ENCODE measurements around the gene SPCS2. TPM values are rescaled to one million over a fixed set of nuclear protein-coding genes. Genes with fewer than 3 reads are reported as not detected.

Gene SPCS2
- polyA plus RNA-seq, 1 donor from 2014 or later = 84.7 TPM

- no peaks in the 10 kb centered on the region for H3K27me3 ChIP-seq (ENCODE audit: insufficient read depth, low read depth, low read length)
- H3K4me3 ChIP-seq (ENCODE audit: low read length) = peak overlapping the region; percentile 13
- no peaks in the 10 kb centered on the region for H3K36me3 ChIP-seq (ENCODE audit: insufficient read depth, low read length)
- H3F3A ChIP-seq (ENCODE audit: insufficient read depth, low read length, poor library complexity, severe bottlenecking) = no peaks in the 10 kb centered on the region
- H3K9me2 ChIP-seq (ENCODE audit: insufficient read depth, low read length) = no peaks in the 10 kb centered on the region
- peaks cover 61% of the 10 kb centered on the region for H3K79me2 ChIP-seq (replicated peaks; ENCODE audit: insufficient read depth, low read length)
- peak overlapping the region; percentile 5 for H3K4me2 ChIP-seq (ENCODE audit: low read length)
- no peak overlapping the region for H2AFZ ChIP-seq (ENCODE audit: low read depth, low read length)
- TF ChIP-seq EZH2 (IDR thresholded peaks at IDR 0.05; ENCODE audit: borderline replicate concordance, insufficient read depth, low read length, poor library complexity, severe bottlenecking) (no peak), TAF1 (IDR thresholded peaks at IDR 0.05; ENCODE audit: low read depth) (no peak), EP300 (conservative IDR thresholded peaks at IDR 0.05; ENCODE audit: poor library complexity, severe bottlenecking) (no peak)
- H3K27ac ChIP-seq (ENCODE audit: low read length) = peak overlapping the region; percentile 60
- no peaks in the 10 kb centered on the region for H4K20me1 ChIP-seq (ENCODE audit: insufficient read depth)
- no peaks in the 10 kb centered on the region for H3K9me3 ChIP-seq (ENCODE audit: low read length)
- H3K9ac ChIP-seq (ENCODE audit: low read length) = no peak overlapping the region
These were observed 5.1 kb downstream of the SPCS2 start for GRCh38 chr11:74954199-74954598.

- Histone ChIP-seq H3K27me3 (ENCODE audit: insufficient read depth, low read depth, low read length) (no peaks in the 10 kb centered on the region), H3K4me2 (ENCODE audit: low read length) (no peak overlapping the region), H3K36me3 (ENCODE audit: insufficient read depth, low read length) (no peaks in the 10 kb centered on the region), H3K9me2 (ENCODE audit: insufficient read depth, low read length) (no peaks in the 10 kb centered on the region), H3K9ac (ENCODE audit: low read length) (no peak overlapping the region), H3K79me2 (replicated peaks; ENCODE audit: insufficient read depth, low read length) (peaks cover 58% of the 10 kb centered on the region), H3K27ac (ENCODE audit: low read length) (no peak overlapping the region), H4K20me1 (ENCODE audit: insufficient read depth) (no peaks in the 10 kb centered on the region), H2AFZ (ENCODE audit: low read depth, low read length) (no peak overlapping the region), H3F3A (ENCODE audit: insufficient read depth, low read length, poor library complexity, severe bottlenecking) (no peaks in the 10 kb centered on the region), H3K9me3 (ENCODE audit: low read length) (no peaks in the 10 kb centered on the region), H3K4me3 (ENCODE audit: low read length) (no peak overlapping the region)
- TF ChIP-seq MXI1 (conservative IDR thresholded peaks at IDR 0.05; ENCODE audit: poor library complexity, severe bottlenecking) (no peak), RAD21 (conservative IDR thresholded peaks at IDR 0.05) (no peak), EP300 (conservative IDR thresholded peaks at IDR 0.05; ENCODE audit: poor library complexity, severe bottlenecking) (no peak), SMC3 (conservative IDR thresholded peaks at IDR 0.05; ENCODE audit: poor library complexity) (no peak), POLR2AphosphoS5 (IDR thresholded peaks at IDR 0.05) (no peak), TAF1 (IDR thresholded peaks at IDR 0.05; ENCODE audit: low read depth) (no peak), CTCF (IDR thresholded peaks at IDR 0.05; ENCODE audit: poor library complexity, severe bottlenecking) (no peak), REST (IDR thresholded peaks at IDR 0.05; ENCODE audit: borderline replicate concordance) (no peak), EZH2 (IDR thresholded peaks at IDR 0.05; ENCODE audit: borderline replicate concordance, insufficient read depth, low read length, poor library complexity, severe bottlenecking) (no peak)
These were observed 7.4 kb downstream of the SPCS2 start for GRCh38 chr11:74956397-74957015.

Data from neural cell (in vitro differentiated cells).